ENCODE results near the gene TNIP2.
"Not testable (repeated sequence)": the region's sequence is repeated elsewhere in the genome, so short reads cannot be mapped to it uniquely, and the experiment has no call there.

TNIP2 gene

DNA sequence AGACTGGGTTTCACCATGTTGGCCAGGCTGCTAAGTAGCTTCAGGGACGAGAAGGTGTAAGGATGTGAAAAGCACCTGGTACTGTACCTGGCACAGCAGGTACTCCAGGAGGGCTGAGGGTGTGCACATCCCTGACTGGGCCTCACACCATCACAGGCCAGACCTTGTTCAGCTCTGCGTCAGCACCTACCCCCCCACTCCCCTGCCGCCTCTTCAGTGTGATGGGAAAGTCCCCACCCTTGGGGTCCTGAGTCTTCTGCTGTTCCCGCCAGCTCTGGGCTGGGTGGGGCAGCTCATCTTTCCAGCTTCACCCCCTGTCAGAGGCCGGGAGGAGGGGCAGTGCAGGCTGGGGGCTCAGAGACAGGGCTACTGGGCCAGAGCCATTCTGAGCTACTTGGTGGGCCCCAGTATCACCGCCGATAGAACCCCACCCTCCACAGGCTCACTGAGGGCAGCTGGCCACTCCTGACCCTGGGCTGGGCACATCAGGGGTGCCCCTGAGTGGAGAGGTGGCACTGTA is 30.1 kb upstream of the TNIP2 start:
- no peak overlapping the region for H3K4me3 ChIP-seq
- no peak overlapping the region for H3K27ac ChIP-seq
- no peak for DNase-seq (ENCODE audit: low read depth, low spot score)
- TF ChIP-seq FOXP2 (optimal IDR thresholded peaks at IDR 0.05; ENCODE audit: control extremely low read depth, extremely low read length, insufficient read depth) (no peak), EZH2 (IDR thresholded peaks at IDR 0.05) (no peak)
- no peak overlapping the region for H3K9ac ChIP-seq (ENCODE audit: insufficient read length)
- no peaks in the 10 kb centered on the region for H3K9me3 ChIP-seq (ENCODE audit: low read depth, low read length)
- no peaks in the 10 kb centered on the region for H3K36me3 ChIP-seq (ENCODE audit: insufficient read depth, low read length)

DNA sequence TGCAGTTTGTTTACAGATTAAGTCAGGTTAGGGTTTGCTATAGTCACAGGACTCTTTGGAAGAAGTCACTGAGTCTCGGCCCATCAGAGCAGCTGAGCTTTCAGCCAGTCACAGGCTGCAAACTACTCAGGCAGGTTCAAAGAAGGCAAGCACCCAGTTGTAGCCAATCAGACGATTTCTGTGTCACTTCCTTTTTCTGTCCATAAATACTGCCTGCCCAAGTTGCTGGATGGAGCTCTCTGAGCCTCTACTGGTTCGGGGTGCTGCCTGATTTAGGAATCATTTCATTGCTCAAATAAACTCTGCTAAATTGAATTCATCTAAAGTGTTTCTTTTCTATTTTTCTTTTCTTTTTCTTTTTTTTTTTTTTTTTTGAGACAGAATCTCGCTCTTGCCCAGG is 29.5 kb upstream of the TNIP2 start:
- no peak overlapping the region for H3K4me3 ChIP-seq
- H3K9ac ChIP-seq (ENCODE audit: insufficient read length) = no peak overlapping the region
- H3K9me3 ChIP-seq (ENCODE audit: low read depth, low read length) = no peaks in the 10 kb centered on the region
- H3K27ac ChIP-seq = no peak overlapping the region
- H3K36me3 ChIP-seq (ENCODE audit: insufficient read depth, low read length) = no peaks in the 10 kb centered on the region
- no peak for DNase-seq (ENCODE audit: low read depth, low spot score)
- no peak for TF ChIP-seq FOXP2 (optimal IDR thresholded peaks at IDR 0.05; ENCODE audit: control extremely low read depth, extremely low read length, insufficient read depth)
- TF ChIP-seq POLR2AphosphoS5 (IDR thresholded peaks at IDR 0.05; ENCODE audit: borderline replicate concordance, low read depth, low read length) = no peak
- TF ChIP-seq EZH2 (IDR thresholded peaks at IDR 0.05) = no peak

DNA sequence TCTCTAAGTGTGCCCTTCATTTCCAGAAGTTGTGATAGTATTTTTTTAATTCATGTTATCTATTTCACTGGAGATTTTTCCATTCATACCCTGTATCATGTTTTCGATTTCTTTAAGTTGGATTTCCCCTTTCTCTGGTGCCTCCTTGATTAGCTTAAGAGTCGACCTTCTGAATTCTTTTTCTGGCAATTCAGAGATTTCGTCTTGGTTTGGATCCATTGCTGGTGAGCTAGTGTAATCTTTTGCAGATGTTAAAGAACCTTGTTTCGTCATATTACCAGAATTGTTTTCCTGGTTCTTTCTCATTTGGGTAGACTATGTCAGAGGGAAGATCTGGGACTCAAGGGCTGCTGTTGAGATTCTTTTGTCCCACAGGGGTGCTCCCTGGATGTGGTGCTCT is 27.7 kb upstream of the TNIP2 start:
- Histone ChIP-seq H3K36me3 (ENCODE audit: insufficient read depth, low read length) (no peaks in the 10 kb centered on the region), H3K27ac (no peak overlapping the region), H3K9ac (ENCODE audit: insufficient read length) (no peak overlapping the region), H3K4me3 (no peak overlapping the region), H3K9me3 (ENCODE audit: low read depth, low read length) (no peaks in the 10 kb centered on the region)
- TF ChIP-seq POLR2AphosphoS5 (IDR thresholded peaks at IDR 0.05; ENCODE audit: borderline replicate concordance, low read depth, low read length) (no peak), EZH2 (IDR thresholded peaks at IDR 0.05) (no peak), FOXP2 (optimal IDR thresholded peaks at IDR 0.05; ENCODE audit: control extremely low read depth, extremely low read length, insufficient read depth) (no peak)
- no peak for DNase-seq (ENCODE audit: low read depth, low spot score)

DNA sequence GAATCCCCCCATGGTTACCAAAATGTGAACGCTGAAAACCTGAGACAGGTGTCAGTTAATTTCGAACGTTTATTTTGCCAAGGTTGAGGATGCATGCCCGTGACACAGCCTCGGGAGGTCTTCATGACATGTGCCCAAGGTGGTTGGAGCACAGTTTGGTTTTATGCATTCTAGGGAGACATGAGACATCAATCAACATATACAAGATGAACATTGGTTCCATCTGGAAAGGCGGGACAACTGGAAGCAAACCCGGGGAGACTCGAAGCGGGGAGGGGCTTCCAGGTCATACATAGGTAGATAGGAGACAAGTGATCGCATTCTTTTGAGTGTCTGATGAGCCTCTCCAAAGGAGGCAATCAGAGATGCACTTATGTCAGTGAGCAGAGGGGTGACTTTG is 25.8 kb upstream of the TNIP2 start:
- Histone ChIP-seq H3K36me3 (ENCODE audit: insufficient read depth, low read length) (no peaks in the 10 kb centered on the region), H3K4me3 (no peak overlapping the region), H3K27ac (no peak overlapping the region), H3K9ac (ENCODE audit: insufficient read length) (no peak overlapping the region), H3K9me3 (ENCODE audit: low read depth, low read length) (no peaks in the 10 kb centered on the region)
- TF ChIP-seq POLR2AphosphoS5 (IDR thresholded peaks at IDR 0.05; ENCODE audit: borderline replicate concordance, low read depth, low read length) = no peak
- TF ChIP-seq FOXP2 (optimal IDR thresholded peaks at IDR 0.05; ENCODE audit: control extremely low read depth, extremely low read length, insufficient read depth) = no peak
- no peak for TF ChIP-seq EZH2 (IDR thresholded peaks at IDR 0.05)
- DNase-seq (ENCODE audit: low read depth, low spot score) = no peak

DNA sequence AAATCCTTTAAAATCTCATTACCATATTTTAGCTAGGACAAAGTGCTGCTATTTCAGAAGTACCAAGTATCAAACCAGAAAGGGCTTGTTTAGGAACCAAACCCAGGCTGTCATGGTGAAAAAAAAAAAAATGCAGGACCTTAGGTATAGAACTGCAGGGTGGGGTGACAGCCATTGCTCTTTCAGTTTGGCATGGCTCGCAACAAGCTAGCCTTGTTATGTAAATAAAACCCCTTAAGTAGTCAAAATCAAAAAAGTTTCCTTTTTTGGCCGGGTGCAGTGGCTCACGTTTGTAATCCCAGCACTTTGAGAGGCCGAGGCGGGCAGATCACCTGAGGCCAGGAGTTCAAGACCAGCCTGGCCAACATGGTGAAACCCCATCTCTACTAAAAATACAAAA is 24.5 kb upstream of the TNIP2 start:
- DNase-seq (ENCODE audit: low read depth, low spot score) = not testable (repeated sequence)

DNA sequence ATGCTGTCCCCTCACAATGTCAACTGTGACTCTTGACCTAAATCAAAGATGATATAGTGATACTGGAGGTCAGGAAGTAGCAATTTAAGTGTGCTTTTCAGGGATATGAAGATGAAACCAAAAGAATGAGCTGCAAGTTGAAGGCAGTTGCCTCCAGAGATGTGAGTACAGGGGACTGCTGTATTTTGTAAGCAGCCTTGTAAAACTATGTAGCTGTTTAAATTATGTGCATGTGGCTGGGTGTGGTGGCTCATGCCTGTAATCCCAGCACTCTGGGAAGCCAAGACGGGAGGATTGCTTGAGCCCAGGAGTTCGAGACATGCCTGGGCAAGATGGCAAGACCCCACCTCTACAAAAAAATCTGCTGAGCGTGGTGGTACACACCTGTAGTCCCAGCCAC is 15.1 kb upstream of the TNIP2 start:
- TF ChIP-seq EZH2 (IDR thresholded peaks at IDR 0.05) (no peak), POLR2AphosphoS5 (IDR thresholded peaks at IDR 0.05; ENCODE audit: borderline replicate concordance, low read depth, low read length) (no peak), FOXP2 (optimal IDR thresholded peaks at IDR 0.05; ENCODE audit: control extremely low read depth, extremely low read length, insufficient read depth) (no peak)
- no peak for DNase-seq (ENCODE audit: low read depth, low spot score)
- peak overlapping the region; percentile 63; the same call in 1 of the 2 replicates for H3K27ac ChIP-seq

More for the DNA sequence above, 24.5 kb upstream of the TNIP2 start:
- H3K27ac ChIP-seq; H3K36me3 ChIP-seq (ENCODE audit: insufficient read depth, low read length); H3K4me3 ChIP-seq; H3K9ac ChIP-seq (ENCODE audit: insufficient read length); H3K9me3 ChIP-seq (ENCODE audit: low read depth, low read length): not testable (repeated sequence)

DNA sequence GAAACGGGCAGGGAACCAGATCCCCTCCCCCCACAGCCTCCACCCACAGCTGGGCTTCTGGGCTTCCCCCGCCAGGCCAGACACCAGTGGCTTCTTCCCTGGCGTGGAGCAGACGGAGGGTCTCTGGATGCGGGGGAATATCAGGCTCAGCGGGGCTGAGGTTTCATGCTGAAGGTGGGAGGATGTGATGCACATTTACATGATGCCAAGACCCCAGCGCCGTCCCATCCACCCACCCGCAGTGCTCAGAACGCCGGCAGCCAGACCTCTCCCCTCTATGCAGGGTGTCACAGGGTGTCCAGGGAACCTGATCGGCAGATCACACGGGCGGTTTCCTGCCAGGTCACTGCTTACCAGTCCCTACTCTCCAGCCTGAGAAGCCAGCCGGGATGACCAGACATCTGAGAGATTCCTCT is 12.8 kb upstream of the TNIP2 start:
- H3K27ac ChIP-seq = no peak overlapping the region
- no peak for DNase-seq (ENCODE audit: low read depth, low spot score)
- TF ChIP-seq FOXP2 (optimal IDR thresholded peaks at IDR 0.05; ENCODE audit: control extremely low read depth, extremely low read length, insufficient read depth) = no peak
- TF ChIP-seq POLR2AphosphoS5 (IDR thresholded peaks at IDR 0.05; ENCODE audit: borderline replicate concordance, low read depth, low read length) = no peak
- TF ChIP-seq EZH2 (IDR thresholded peaks at IDR 0.05) = no peak

More for the DNA sequence above, 15.1 kb upstream of the TNIP2 start:
- Histone ChIP-seq H3K36me3 (ENCODE audit: insufficient read depth, low read length) (no peaks in the 10 kb centered on the region), H3K4me3 (no peak overlapping the region), H3K9ac (ENCODE audit: insufficient read length) (no peak overlapping the region), H3K9me3 (ENCODE audit: low read depth, low read length) (no peaks in the 10 kb centered on the region)

DNA sequence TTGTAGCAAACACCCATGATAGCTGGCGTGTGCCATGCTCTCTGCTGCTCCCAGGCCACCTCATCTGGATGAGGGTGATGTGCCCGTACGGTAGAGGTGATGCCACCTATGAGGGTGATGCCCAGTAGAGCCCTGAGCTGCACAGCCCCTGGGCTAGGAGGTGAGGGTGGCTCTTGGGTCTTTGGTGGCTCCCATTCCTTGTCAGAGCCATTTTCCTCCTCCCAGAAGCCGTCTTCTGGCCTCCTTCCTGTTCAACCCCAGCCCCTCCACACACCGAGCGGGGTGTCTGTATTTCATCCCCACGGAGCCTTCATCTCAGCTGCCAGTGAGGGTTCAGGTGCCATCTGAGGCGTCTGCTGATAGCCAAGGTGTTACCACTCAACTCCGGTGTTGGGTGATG is 12.0 kb upstream of the TNIP2 start:
- DNase-seq (ENCODE audit: low read depth, low spot score) = no peak
- no peaks in the 10 kb centered on the region for H3K36me3 ChIP-seq (ENCODE audit: insufficient read depth, low read length)
- no peaks in the 10 kb centered on the region for H3K9me3 ChIP-seq (ENCODE audit: low read depth, low read length)
- H3K4me3 ChIP-seq = no peak overlapping the region
- no peak overlapping the region for H3K9ac ChIP-seq (ENCODE audit: insufficient read length)
- H3K27ac ChIP-seq = no peak overlapping the region
- TF ChIP-seq FOXP2 (optimal IDR thresholded peaks at IDR 0.05; ENCODE audit: control extremely low read depth, extremely low read length, insufficient read depth) = no peak
- no peak for TF ChIP-seq EZH2 (IDR thresholded peaks at IDR 0.05)
- TF ChIP-seq POLR2AphosphoS5 (IDR thresholded peaks at IDR 0.05; ENCODE audit: borderline replicate concordance, low read depth, low read length) = no peak

More for the DNA sequence above, 12.8 kb upstream of the TNIP2 start:
- no peaks in the 10 kb centered on the region for H3K9me3 ChIP-seq (ENCODE audit: low read depth, low read length)
- H3K36me3 ChIP-seq (ENCODE audit: insufficient read depth, low read length) = no peaks in the 10 kb centered on the region
- H3K9ac ChIP-seq (ENCODE audit: insufficient read length) = no peak overlapping the region
- no peak overlapping the region for H3K4me3 ChIP-seq

DNA sequence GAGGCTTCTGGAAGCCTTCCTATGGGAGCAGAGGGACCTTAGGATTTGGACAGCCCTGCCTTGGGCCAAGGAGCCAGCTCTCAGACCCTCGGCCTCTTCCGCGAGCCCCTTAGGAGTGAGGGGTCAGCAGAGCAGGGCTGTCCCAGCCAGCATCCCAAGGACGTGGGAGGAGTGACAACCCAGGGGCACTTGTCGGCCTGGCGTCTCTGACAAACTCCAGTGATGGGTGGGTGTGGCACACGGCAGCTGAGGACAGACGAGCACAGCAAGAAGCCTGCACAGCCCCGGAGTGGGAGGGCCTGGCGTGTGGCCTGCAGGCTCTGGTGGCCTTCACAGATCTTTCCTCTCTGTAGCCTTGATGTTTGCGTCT is 11.6 kb upstream of the TNIP2 start:
- Histone ChIP-seq H3K36me3 (ENCODE audit: insufficient read depth, low read length) (no peaks in the 10 kb centered on the region), H3K9me3 (ENCODE audit: low read depth, low read length) (no peaks in the 10 kb centered on the region), H3K9ac (ENCODE audit: insufficient read length) (no peak overlapping the region), H3K27ac (no peak overlapping the region), H3K4me3 (no peak overlapping the region)
- TF ChIP-seq FOXP2 (optimal IDR thresholded peaks at IDR 0.05; ENCODE audit: control extremely low read depth, extremely low read length, insufficient read depth) (no peak), EZH2 (IDR thresholded peaks at IDR 0.05) (no peak), POLR2AphosphoS5 (IDR thresholded peaks at IDR 0.05; ENCODE audit: borderline replicate concordance, low read depth, low read length) (no peak)
- DNase-seq (ENCODE audit: low read depth, low spot score) = no peak
